Stimulated activated CD4-positive, alpha-beta T cell treated with anti-CD3 and anti-CD28 coated beads, Interleukin-2, amount 100 ng/mL, for 48 hours (primary cell): ENCODE measurements around the gene CD33.

Experiments used
- DNase-seq, 2 donors: peaks; one replicate each; pipeline ENCODE4 v3.0.0-alpha.2; 2020

CD33 gene

GRCh38 chr19:51259348-51260245, 34.7 kb downstream of the CD33 start:
- peak; percentile 39 to 50 for DNase-seq

- DNase-seq: no peak
Measured at GRCh38 chr19:51263808-51264207, 38.9 kb downstream of the CD33 start.

GRCh38 chr19:51271067-51271466, 46.2 kb downstream of the CD33 start:
- no peak for DNase-seq

- no peak for DNase-seq
Measured at GRCh38 chr19:51272183-51272810, 47.4 kb downstream of the CD33 start.

- no peak for DNase-seq
Measured at GRCh38 chr19:51274049-51274770, 49.3 kb downstream of the CD33 start.

GRCh38 chr19:51277112-51277511, 52.2 kb downstream of the CD33 start:
- DNase-seq: no peak

- DNase-seq: no peak
Measured at GRCh38 chr19:51282335-51282734, 57.5 kb downstream of the CD33 start.

GRCh38 chr19:51285682-51286081, 60.8 kb downstream of the CD33 start:
- no peak for DNase-seq
